LNCaP clone FGC (cell line): ENCODE results near the gene PVALB.

Experiments
- DNase-seq: peaks from one replicate; pipeline ENCODE4 v3.0.0-alpha.2; 2011; ENCODE audit warnings: low read depth
- H3K4me3 ChIP-seq: 2 replicates; pipeline ENCODE4 v1.5.1; 2011; ENCODE audit warnings: mild to moderate bottlenecking, low read depth, low read length, control low read depth
- CTCF ChIP-seq: IDR thresholded peaks from 2 replicates; pipeline ENCODE4 v1.5.1; 2012; ENCODE audit warnings: mild to moderate bottlenecking; ENCODE audit not compliant: control insufficient read depth, insufficient read depth; ENCODE audit errors: extremely low read depth

PVALB gene

GRCh38 chr22:36860821-36861659 lies 44.2 kb upstream of the PVALB start, which contains the start of gene NCF4:
NCF4 (plus strand) TSS chr22:36861006; CDS start chr22:36861172, 166 bp downstream.
- TF ChIP-seq CTCF, result no peak
- no peak within 1 kb of the TSS for H3K4me3 ChIP-seq
- no peak for DNase-seq

- DNase-seq, result no peak
- no peak for TF ChIP-seq CTCF
- H3K4me3 ChIP-seq, result no peak overlapping the region
These were observed 43.6 kb upstream of the PVALB start for GRCh38 chr22:36860438-36860820.

GRCh38 chr22:36860017-36860416 lies 43.2 kb upstream of the PVALB start:
- TF ChIP-seq CTCF, result no peak
- no peak overlapping the region for H3K4me3 ChIP-seq
- DNase-seq, result no peak

- no peak for DNase-seq
These were observed 42.1 kb upstream of the PVALB start for GRCh38 chr22:36858966-36859365.

GRCh38 chr22:36858156-36858555 lies 41.3 kb upstream of the PVALB start:
- DNase-seq, result no peak
- no peak overlapping the region for H3K4me3 ChIP-seq
- TF ChIP-seq CTCF, result no peak

More at GRCh38 chr22:36858966-36859365, 42.1 kb upstream of the PVALB start:
- no peak for TF ChIP-seq CTCF
- H3K4me3 ChIP-seq, result no peak overlapping the region

- DNase-seq, result no peak
- H3K4me3 ChIP-seq, result no peak overlapping the region
- TF ChIP-seq CTCF, result no peak
These were observed 39.9 kb upstream of the PVALB start for GRCh38 chr22:36856792-36857135.

GRCh38 chr22:36856121-36856791 lies 39.4 kb upstream of the PVALB start:
- peak; percentile 43 for DNase-seq
- no peak overlapping the region for H3K4me3 ChIP-seq

More at GRCh38 chr22:36856121-36856791, 39.4 kb upstream of the PVALB start:
- TF ChIP-seq CTCF, result peak; percentile 100
